ENCODE data around the gene SLC8A1. TPM values are rescaled to one million over a fixed set of nuclear protein-coding genes. Genes with fewer than 3 reads are reported as not detected.

Gene SLC8A1
- total and polyA plus RNA-seq, 2 donors (not counting 1 experiment from before 2014, with no cell fraction given) = 0.07 to 0.20 TPM

DNA sequence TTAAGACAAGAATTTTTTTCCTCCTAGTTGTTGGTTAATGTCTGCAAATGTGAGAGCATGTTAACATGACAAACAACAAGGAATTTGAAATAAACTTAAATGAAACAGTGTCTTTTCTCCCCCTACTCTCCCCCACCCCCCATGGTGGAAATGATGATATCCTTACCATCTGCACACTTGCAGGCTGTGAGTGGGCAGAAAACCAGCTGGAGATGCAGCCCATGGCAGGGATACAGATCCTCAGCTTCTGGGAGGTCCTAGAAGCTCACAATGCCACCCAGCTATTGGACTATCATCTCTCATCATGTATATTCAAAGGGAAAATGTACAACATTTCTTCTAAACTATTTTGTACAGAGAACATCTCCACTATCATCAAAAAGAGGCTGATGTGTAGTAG, 196.8 kb downstream of the SLC8A1 start:
- H2AFZ ChIP-seq (ENCODE audit: insufficient read depth, low read depth, low read length, poor library complexity, severe bottlenecking) = no peak overlapping the region
- H3K79me2 ChIP-seq (ENCODE audit: control insufficient read depth, insufficient read depth, low read length) = no peaks in the 10 kb centered on the region
- DNase-seq (no peak), ATAC-seq (ENCODE audit: low read depth) (no peak)
- no peak overlapping the region for H3K4me2 ChIP-seq (replicated peaks; ENCODE audit: low read depth, low read length, poor library complexity, severe bottlenecking)
- no peak overlapping the region for H3K27ac Mint-ChIP-seq
- no peaks in the 10 kb centered on the region for H3K27me3 Mint-ChIP-seq
- no peaks in the 10 kb centered on the region for H3K9me3 ChIP-seq (ENCODE audit: control extremely low read depth in 1 of 3, control insufficient read depth in 2 of 3, insufficient read depth in 1 of 3, low read length in 2 of 3)
- POLR2A ChIA-PET = no interaction called here
- TF ChIP-seq, protein P1, sequence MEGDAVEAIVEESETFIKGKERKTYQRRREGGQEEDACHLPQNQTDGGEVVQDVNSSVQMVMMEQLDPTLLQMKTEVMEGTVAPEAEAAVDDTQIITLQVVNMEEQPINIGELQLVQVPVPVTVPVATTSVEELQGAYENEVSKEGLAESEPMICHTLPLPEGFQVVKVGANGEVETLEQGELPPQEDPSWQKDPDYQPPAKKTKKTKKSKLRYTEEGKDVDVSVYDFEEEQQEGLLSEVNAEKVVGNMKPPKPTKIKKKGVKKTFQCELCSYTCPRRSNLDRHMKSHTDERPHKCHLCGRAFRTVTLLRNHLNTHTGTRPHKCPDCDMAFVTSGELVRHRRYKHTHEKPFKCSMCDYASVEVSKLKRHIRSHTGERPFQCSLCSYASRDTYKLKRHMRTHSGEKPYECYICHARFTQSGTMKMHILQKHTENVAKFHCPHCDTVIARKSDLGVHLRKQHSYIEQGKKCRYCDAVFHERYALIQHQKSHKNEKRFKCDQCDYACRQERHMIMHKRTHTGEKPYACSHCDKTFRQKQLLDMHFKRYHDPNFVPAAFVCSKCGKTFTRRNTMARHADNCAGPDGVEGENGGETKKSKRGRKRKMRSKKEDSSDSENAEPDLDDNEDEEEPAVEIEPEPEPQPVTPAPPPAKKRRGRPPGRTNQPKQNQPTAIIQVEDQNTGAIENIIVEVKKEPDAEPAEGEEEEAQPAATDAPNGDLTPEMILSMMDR (IDR thresholded peaks at IDR 0.05) = no peak
- no peak for TF ChIP-seq EZH2 (IDR thresholded peaks at IDR 0.05; ENCODE audit: borderline replicate concordance, insufficient read depth, low read depth, low read length, poor library complexity, severe bottlenecking)
- no peaks in the 10 kb centered on the region for H3K27me3 ChIP-seq (replicated peaks in 1 of 4; ENCODE audit: control extremely low read depth in 1 of 4, control insufficient read depth in 3 of 4, insufficient read depth in 4 of 4, low read length in 3 of 4)
- H3K4me1 Mint-ChIP-seq = no peaks in the 10 kb centered on the region
- no peaks in the 10 kb centered on the region for H3K9me3 Mint-ChIP-seq (ENCODE audit: insufficient read depth)
- no peaks in the 10 kb centered on the region for H3K4me1 ChIP-seq (ENCODE audit: control insufficient read depth in 2 of 2, insufficient read depth in 2 of 2, low read length in 2 of 2)
- no peak overlapping the region for H3K4me3 Mint-ChIP-seq
- no peaks in the 10 kb centered on the region for H3K36me3 ChIP-seq (replicated peaks in 1 of 2; ENCODE audit: control extremely low read depth in 1 of 2, control insufficient read depth in 1 of 2, extremely low read depth in 1 of 2, insufficient read depth in 2 of 2, low read length in 1 of 2)
- H3K4me3 ChIP-seq (ENCODE audit: control extremely low read depth in 1 of 5, extremely low read depth in 1 of 5, insufficient read depth in 1 of 5, low read depth in 2 of 5, low read length in 4 of 5) = no peak overlapping the region
- intact Hi-C loops (cut with micrococcal nuclease) = no loop called here
- no peak overlapping the region for H3K9ac ChIP-seq (ENCODE audit: low read length)
- CTCF ChIA-PET = no interaction called here
- H4K20me1 ChIP-seq (ENCODE audit: control insufficient read depth, insufficient read depth, low read length, poor library complexity, severe bottlenecking) = no peaks in the 10 kb centered on the region
- no peak overlapping the region for H3K27ac ChIP-seq (ENCODE audit: low read length in 2 of 2)

DNA sequence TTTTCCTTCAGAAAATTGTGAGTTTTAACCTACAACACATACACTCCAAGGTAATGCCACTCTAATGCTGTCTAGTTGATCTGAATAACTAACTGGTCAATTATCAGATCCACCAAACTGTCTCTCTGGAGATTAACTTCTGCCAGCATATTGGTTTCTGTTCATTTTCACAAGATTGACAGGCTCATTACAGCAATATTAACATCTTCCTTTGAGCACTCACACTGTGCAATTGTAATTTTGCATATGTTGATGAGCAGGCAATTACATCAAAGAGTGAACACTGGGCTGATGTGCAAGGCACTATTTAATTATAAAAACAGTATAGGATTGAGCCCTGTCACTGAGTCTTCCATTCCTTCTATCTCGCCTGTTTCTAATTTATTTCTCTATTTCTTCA, 197.3 kb downstream of the SLC8A1 start:
- Mint-ChIP-seq H3K4me3 (no peak overlapping the region), H3K27ac (no peak overlapping the region), H3K9me3 (ENCODE audit: insufficient read depth) (no peaks in the 10 kb centered on the region), H3K4me1 (no peaks in the 10 kb centered on the region), H3K27me3 (no peaks in the 10 kb centered on the region)
- H3K4me1 ChIP-seq (ENCODE audit: control insufficient read depth in 2 of 2, insufficient read depth in 2 of 2, low read length in 2 of 2) = no peaks in the 10 kb centered on the region
- ATAC-seq (ENCODE audit: low read depth) = no peak
- no peak overlapping the region for H3K27ac ChIP-seq (ENCODE audit: low read length in 2 of 2)
- 100% methylated on average over 1 of the region's 1 CpG for WGBS (ENCODE audit: insufficient coverage)
- intact Hi-C loops (cut with micrococcal nuclease) = no loop called here
- H3K79me2 ChIP-seq (ENCODE audit: control insufficient read depth, insufficient read depth, low read length) = no peaks in the 10 kb centered on the region
- no peak for DNase-seq
- H3K4me2 ChIP-seq (replicated peaks; ENCODE audit: low read depth, low read length, poor library complexity, severe bottlenecking) = no peak overlapping the region
- H3K9me3 ChIP-seq (ENCODE audit: control extremely low read depth in 1 of 3, control insufficient read depth in 2 of 3, insufficient read depth in 1 of 3, low read length in 2 of 3) = no peaks in the 10 kb centered on the region
- H3K27me3 ChIP-seq (replicated peaks in 1 of 4; ENCODE audit: control extremely low read depth in 1 of 4, control insufficient read depth in 3 of 4, insufficient read depth in 4 of 4, low read length in 3 of 4) = no peaks in the 10 kb centered on the region
- POLR2A ChIA-PET = no interaction called here
- TF ChIP-seq, protein P1 (IDR thresholded peaks at IDR 0.05) = no peak
- no peak for TF ChIP-seq EZH2 (IDR thresholded peaks at IDR 0.05; ENCODE audit: borderline replicate concordance, insufficient read depth, low read depth, low read length, poor library complexity, severe bottlenecking)
- H2AFZ ChIP-seq (ENCODE audit: insufficient read depth, low read depth, low read length, poor library complexity, severe bottlenecking) = no peak overlapping the region
- no peak overlapping the region for H3K4me3 ChIP-seq (ENCODE audit: control extremely low read depth in 1 of 5, extremely low read depth in 1 of 5, insufficient read depth in 1 of 5, low read depth in 2 of 5, low read length in 4 of 5)
- no peak overlapping the region for H3K9ac ChIP-seq (ENCODE audit: low read length)
- H3K36me3 ChIP-seq (replicated peaks in 1 of 2; ENCODE audit: control extremely low read depth in 1 of 2, control insufficient read depth in 1 of 2, extremely low read depth in 1 of 2, insufficient read depth in 2 of 2, low read length in 1 of 2) = no peaks in the 10 kb centered on the region
- H4K20me1 ChIP-seq (ENCODE audit: control insufficient read depth, insufficient read depth, low read length, poor library complexity, severe bottlenecking) = no peaks in the 10 kb centered on the region
- CTCF ChIA-PET = no interaction called here

Measured in B cell (primary cell).